Measurements from ENCODE around the gene ZNF611.
"Not testable (repeated sequence)": the region's sequence is repeated elsewhere in the genome, so short reads cannot be mapped to it uniquely, and the experiment has no call there.

Gene ZNF611

DNA sequence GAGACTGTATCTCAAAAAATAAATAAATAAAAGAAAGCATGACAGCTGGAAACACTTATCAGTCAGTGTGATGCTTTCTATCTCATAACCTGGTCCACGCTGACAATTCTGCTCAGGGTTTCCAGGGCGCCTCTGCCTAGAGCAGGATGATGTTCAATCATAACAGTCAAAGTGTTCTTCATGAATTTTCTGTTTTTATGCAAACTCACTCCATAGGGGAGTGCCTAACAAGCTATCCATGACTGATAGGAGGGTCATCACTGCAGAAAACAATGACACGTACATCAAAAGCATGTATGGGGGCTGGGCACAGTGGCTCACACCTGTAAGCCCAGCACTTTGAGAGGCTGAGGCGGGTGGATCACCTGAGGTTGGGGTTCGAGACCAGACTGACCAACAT is 55.2 kb downstream of the ZNF611 start:
- Histone ChIP-seq H3K79me2 (ENCODE audit: control insufficient read depth, insufficient read depth, low read length, unreplicated experiment) (peaks cover 48% of the 10 kb centered on the region), H3K4me1 (ENCODE audit: control insufficient read depth, insufficient read depth, low read length, unreplicated experiment) (no peaks in the 10 kb centered on the region), H3K36me3 (ENCODE audit: insufficient read depth, low read length) (no peaks in the 10 kb centered on the region), H2AFZ (ENCODE audit: low read length, unreplicated experiment) (no peak overlapping the region), H3K27me3 (ENCODE audit: insufficient read depth, low read length) (no peaks in the 10 kb centered on the region), H3K27ac (ENCODE audit: low read depth, low read length) (no peak overlapping the region), H3K4me3 (ENCODE audit: low read depth, low read length) (no peak overlapping the region)

DNA sequence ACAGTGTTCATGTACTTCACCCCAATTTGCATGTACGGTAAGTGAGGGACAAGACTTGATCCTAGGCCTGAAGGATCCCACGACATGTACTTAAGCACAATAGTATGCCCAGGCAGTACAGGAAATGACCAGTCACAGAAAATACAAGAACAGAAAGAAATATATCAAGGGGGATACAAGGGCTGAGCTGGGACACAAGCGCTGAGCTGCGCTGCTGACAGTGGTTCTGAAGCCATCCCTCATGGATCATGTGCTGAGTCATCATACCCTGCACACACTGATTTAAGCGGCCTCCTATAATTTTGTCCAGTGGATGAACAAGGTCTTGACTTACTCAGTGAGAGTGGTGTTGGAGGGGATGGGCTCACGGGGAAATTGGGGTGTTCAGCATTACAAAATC is 59.6 kb downstream of the ZNF611 start:
- H3K79me2 ChIP-seq (ENCODE audit: control insufficient read depth, insufficient read depth, low read length, unreplicated experiment): peaks cover 53% of the 10 kb centered on the region
- H3K36me3 ChIP-seq (ENCODE audit: insufficient read depth, low read length); H2AFZ ChIP-seq (ENCODE audit: low read length, unreplicated experiment); H3K4me3 ChIP-seq (ENCODE audit: low read depth, low read length); H3K27me3 ChIP-seq (ENCODE audit: insufficient read depth, low read length); H3K4me1 ChIP-seq (ENCODE audit: control insufficient read depth, insufficient read depth, low read length, unreplicated experiment); H3K27ac ChIP-seq (ENCODE audit: low read depth, low read length): not testable (repeated sequence)

DNA sequence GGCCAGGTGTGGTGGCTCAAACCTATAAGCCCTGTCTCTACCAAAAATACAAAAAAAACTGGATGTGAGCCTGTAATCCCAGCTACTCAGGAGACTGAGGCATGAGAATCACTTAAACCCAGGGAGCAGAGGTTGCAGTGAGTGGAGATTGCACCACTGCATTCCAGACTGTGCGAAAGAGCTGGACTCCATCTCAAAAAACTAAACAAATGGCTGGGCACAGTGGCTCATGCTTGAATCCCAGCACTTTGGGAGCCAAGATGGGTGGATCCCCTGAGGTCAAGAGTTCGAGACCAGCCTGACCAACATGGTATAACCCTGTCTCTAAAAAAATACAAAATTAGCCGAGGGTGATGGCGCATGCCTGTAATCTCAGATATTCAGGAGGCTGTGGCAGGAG is 61.8 kb downstream of the ZNF611 start:
- no peak overlapping the region for H2AFZ ChIP-seq (ENCODE audit: low read length, unreplicated experiment)
- H3K27ac ChIP-seq (ENCODE audit: low read depth, low read length): no peak overlapping the region
- no peak overlapping the region for H3K4me3 ChIP-seq (ENCODE audit: low read depth, low read length)
- no peaks in the 10 kb centered on the region for H3K27me3 ChIP-seq (ENCODE audit: insufficient read depth, low read length)
- no peaks in the 10 kb centered on the region for H3K4me1 ChIP-seq (ENCODE audit: control insufficient read depth, insufficient read depth, low read length, unreplicated experiment)
- peaks cover 41% of the 10 kb centered on the region for H3K79me2 ChIP-seq (ENCODE audit: control insufficient read depth, insufficient read depth, low read length, unreplicated experiment)
- H3K36me3 ChIP-seq (ENCODE audit: insufficient read depth, low read length): no peaks in the 10 kb centered on the region; the same call in none of the 2 replicates

DNA sequence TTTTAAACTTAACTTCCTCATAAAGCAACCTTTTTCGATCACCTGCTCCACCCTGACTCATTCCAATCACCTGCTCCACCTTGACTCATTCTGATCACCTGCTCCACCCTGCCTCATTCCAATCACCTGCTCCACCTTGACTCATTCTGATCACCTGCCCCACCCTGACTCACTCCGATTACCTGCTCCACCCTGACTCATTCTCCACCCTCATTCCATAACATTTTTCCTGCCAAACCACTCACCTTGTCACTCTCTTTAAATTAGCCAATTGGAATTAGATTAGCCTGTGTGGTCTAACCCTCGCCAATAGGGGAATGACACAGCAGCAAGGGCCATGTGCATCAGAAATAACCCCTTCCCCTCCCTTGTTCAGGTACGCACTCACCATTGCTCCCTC is 64.8 kb downstream of the ZNF611 start:
- no peak overlapping the region for H3K4me3 ChIP-seq (ENCODE audit: low read depth, low read length)

DNA sequence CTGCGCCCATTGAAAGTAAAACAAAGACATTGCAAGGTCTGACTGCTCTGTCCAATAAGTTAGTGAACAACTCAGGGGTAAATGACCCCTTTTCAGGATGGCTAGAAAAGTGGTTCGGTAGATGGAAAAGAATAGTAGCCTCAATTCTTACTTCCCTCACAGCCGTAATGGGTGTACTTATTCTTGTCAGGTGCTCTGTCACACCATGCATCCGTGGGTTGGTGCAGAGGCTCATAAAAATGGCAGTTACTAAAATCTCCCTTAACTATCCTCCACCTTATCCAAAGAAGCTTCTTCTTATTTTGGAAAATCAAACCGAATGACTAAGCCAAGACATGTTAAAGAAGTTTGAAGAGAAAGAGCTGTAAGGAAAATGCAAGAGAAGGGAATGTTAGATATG is 65.3 kb downstream of the ZNF611 start:
- H3K4me1 ChIP-seq (ENCODE audit: control insufficient read depth, insufficient read depth, low read length, unreplicated experiment): no peaks in the 10 kb centered on the region
- peaks cover 30% of the 10 kb centered on the region for H3K79me2 ChIP-seq (ENCODE audit: control insufficient read depth, insufficient read depth, low read length, unreplicated experiment)
- no peak overlapping the region for H3K4me3 ChIP-seq (ENCODE audit: low read depth, low read length)
- H2AFZ ChIP-seq (ENCODE audit: low read length, unreplicated experiment): no peak overlapping the region
- peaks cover 3% of the 10 kb centered on the region for H3K36me3 ChIP-seq (ENCODE audit: insufficient read depth, low read length)
- H3K27me3 ChIP-seq (ENCODE audit: insufficient read depth, low read length): no peaks in the 10 kb centered on the region
- no peak overlapping the region for H3K27ac ChIP-seq (ENCODE audit: low read depth, low read length)

More for the DNA sequence above, 64.8 kb downstream of the ZNF611 start:
- Histone ChIP-seq H3K27ac (ENCODE audit: low read depth, low read length) (no peak overlapping the region), H3K36me3 (ENCODE audit: insufficient read depth, low read length) (no peaks in the 10 kb centered on the region; the same call in none of the 2 replicates), H3K79me2 (ENCODE audit: control insufficient read depth, insufficient read depth, low read length, unreplicated experiment) (peaks cover 34% of the 10 kb centered on the region), H2AFZ (ENCODE audit: low read length, unreplicated experiment) (no peak overlapping the region), H3K27me3 (ENCODE audit: insufficient read depth, low read length) (no peaks in the 10 kb centered on the region), H3K4me1 (ENCODE audit: control insufficient read depth, insufficient read depth, low read length, unreplicated experiment) (no peaks in the 10 kb centered on the region)

DNA sequence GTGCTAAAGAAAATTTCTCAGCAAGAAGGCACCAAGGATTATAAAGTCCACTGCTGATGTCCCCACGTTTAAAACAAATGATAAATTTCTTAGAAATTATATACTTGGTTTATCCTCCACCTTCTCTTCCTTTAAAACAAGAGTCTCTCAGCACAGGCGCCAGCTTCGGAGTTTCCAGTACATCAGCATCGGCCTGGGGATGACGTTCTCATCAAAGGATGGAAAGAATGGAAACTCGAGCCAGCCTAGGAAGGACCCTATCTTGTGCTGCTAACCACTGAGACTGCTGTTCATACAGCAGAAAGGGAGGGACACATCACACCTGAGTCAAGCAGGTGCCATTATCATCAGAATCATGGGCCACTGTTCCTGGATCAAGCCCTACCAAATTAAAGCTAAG is 66.9 kb downstream of the ZNF611 start:
- no peak overlapping the region for H3K27ac ChIP-seq (ENCODE audit: low read depth, low read length)
- no peaks in the 10 kb centered on the region for H3K4me1 ChIP-seq (ENCODE audit: control insufficient read depth, insufficient read depth, low read length, unreplicated experiment)
- peaks cover 3% of the 10 kb centered on the region; the same call in 1 of the 2 replicates for H3K36me3 ChIP-seq (ENCODE audit: insufficient read depth, low read length)
- no peak overlapping the region for H3K4me3 ChIP-seq (ENCODE audit: low read depth, low read length)
- peaks cover 16% of the 10 kb centered on the region for H3K79me2 ChIP-seq (ENCODE audit: control insufficient read depth, insufficient read depth, low read length, unreplicated experiment)
- H3K27me3 ChIP-seq (ENCODE audit: insufficient read depth, low read length): no peaks in the 10 kb centered on the region
- no peak overlapping the region for H2AFZ ChIP-seq (ENCODE audit: low read length, unreplicated experiment)

DNA sequence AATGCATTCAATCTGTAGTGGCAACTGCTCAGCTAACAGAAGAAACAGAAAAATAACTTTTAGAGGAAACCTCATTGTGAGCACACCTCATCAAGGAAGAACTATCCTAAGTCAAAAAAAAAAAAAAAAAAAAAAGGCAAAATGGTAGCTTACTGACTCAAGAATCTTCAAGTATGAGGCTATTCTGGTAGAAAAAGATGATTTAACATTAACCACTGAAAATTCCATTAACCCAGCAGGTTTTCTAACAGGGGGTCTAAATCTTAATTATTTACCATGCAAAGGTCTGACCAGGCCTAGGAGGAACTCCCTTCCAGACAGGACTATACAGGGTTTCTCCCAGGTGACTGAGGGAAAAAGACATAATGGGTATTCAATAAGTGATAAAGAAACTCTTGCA is 68.3 kb downstream of the ZNF611 start:
- H3K79me2 ChIP-seq (ENCODE audit: control insufficient read depth, insufficient read depth, low read length, unreplicated experiment): peaks cover 10% of the 10 kb centered on the region
- no peak overlapping the region for H3K27ac ChIP-seq (ENCODE audit: low read depth, low read length)
- peaks cover 6% of the 10 kb centered on the region; the same call in 1 of the 2 replicates for H3K36me3 ChIP-seq (ENCODE audit: insufficient read depth, low read length)
- no peaks in the 10 kb centered on the region for H3K4me1 ChIP-seq (ENCODE audit: control insufficient read depth, insufficient read depth, low read length, unreplicated experiment)
- no peaks in the 10 kb centered on the region for H3K27me3 ChIP-seq (ENCODE audit: insufficient read depth, low read length)
- H2AFZ ChIP-seq (ENCODE audit: low read length, unreplicated experiment): no peak overlapping the region
- no peak overlapping the region for H3K4me3 ChIP-seq (ENCODE audit: low read depth, low read length)

DNA sequence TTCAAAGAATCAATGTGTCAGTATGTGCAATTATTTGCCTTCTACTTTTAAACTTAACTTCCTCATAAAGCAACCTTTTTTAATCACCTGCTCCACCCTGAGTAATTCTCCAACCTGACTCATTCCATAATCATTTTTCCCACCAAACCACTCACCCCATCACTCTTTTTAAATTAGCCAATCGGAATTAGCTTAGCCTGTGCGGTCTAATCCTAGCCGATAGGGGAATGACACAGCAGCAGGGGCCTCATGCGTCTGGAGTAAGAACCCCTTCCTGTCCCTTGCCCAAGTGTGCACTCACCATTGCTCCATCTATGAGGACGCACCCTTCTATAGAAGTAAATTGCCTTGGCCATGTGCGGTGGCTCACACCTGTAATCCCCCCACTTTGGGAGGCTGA is 69.3 kb downstream of the ZNF611 start:
- H2AFZ ChIP-seq (ENCODE audit: low read length, unreplicated experiment): no peak overlapping the region
- peaks cover 4% of the 10 kb centered on the region for H3K4me1 ChIP-seq (ENCODE audit: control insufficient read depth, insufficient read depth, low read length, unreplicated experiment)
- H3K27ac ChIP-seq (ENCODE audit: low read depth, low read length): no peak overlapping the region
- no peaks in the 10 kb centered on the region for H3K27me3 ChIP-seq (ENCODE audit: insufficient read depth, low read length)
- no peak overlapping the region for H3K4me3 ChIP-seq (ENCODE audit: low read depth, low read length)
- peaks cover 7% of the 10 kb centered on the region for H3K79me2 ChIP-seq (ENCODE audit: control insufficient read depth, insufficient read depth, low read length, unreplicated experiment)
- H3K36me3 ChIP-seq (ENCODE audit: insufficient read depth, low read length): peaks cover 6% of the 10 kb centered on the region; the same call in 1 of the 2 replicates

DNA sequence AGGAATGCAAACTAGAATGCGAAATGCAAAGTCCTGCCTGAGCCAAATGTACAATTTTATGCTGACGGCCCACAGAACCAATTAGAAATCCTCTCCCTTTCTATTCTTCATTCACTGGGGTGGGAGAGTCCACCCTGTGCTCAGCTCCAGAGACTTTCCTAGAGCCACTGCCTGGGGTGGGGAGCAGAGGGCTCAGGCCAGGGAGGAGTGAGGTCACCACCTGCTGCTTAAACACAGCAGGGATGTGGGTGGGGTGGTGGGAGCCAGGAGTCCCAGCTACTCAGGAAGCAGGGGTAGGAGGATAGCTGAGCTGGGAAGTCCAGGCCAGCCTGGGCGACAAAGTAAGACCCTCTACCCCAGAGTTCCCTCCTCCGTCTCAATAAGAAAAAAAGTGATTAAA is 69.8 kb downstream of the ZNF611 start:
- H2AFZ ChIP-seq (ENCODE audit: low read length, unreplicated experiment): no peak overlapping the region
- H3K27me3 ChIP-seq (ENCODE audit: insufficient read depth, low read length): no peaks in the 10 kb centered on the region
- peaks cover 4% of the 10 kb centered on the region for H3K4me1 ChIP-seq (ENCODE audit: control insufficient read depth, insufficient read depth, low read length, unreplicated experiment)
- H3K36me3 ChIP-seq (ENCODE audit: insufficient read depth, low read length): peaks cover 6% of the 10 kb centered on the region; the same call in 1 of the 2 replicates
- H3K27ac ChIP-seq (ENCODE audit: low read depth, low read length): no peak overlapping the region
- no peak overlapping the region for H3K4me3 ChIP-seq (ENCODE audit: low read depth, low read length)
- H3K79me2 ChIP-seq (ENCODE audit: control insufficient read depth, insufficient read depth, low read length, unreplicated experiment): peaks cover 7% of the 10 kb centered on the region

DNA sequence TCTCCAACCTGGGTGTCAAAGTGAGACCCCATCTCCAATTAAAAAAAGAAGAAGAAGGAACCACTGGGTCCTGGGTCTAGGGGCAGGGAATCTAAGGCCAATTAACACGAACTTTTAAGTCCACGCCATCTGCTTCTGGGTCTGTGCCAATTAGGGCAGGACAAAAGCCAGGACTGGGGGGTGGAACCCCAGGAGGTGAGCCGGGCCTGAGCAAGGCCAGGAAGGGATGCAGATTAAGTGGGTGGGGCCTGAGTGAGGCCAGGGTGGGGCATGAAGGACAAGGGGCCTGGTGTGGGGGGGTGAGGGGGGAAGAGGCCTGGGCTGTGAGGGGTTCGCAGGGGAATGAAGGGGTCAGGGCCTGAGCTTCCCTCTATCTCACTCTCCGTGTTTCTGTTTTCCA is 70.4 kb downstream of the ZNF611 start:
- H3K4me3 ChIP-seq (ENCODE audit: low read depth, low read length): no peak overlapping the region
- H2AFZ ChIP-seq (ENCODE audit: low read length, unreplicated experiment): no peak overlapping the region
- peaks cover 4% of the 10 kb centered on the region for H3K4me1 ChIP-seq (ENCODE audit: control insufficient read depth, insufficient read depth, low read length, unreplicated experiment)
- H3K27me3 ChIP-seq (ENCODE audit: insufficient read depth, low read length): no peaks in the 10 kb centered on the region
- H3K27ac ChIP-seq (ENCODE audit: low read depth, low read length): no peak overlapping the region
- peaks cover 7% of the 10 kb centered on the region for H3K79me2 ChIP-seq (ENCODE audit: control insufficient read depth, insufficient read depth, low read length, unreplicated experiment)
- H3K36me3 ChIP-seq (ENCODE audit: insufficient read depth, low read length): peaks cover 6% of the 10 kb centered on the region; the same call in 1 of the 2 replicates

DNA sequence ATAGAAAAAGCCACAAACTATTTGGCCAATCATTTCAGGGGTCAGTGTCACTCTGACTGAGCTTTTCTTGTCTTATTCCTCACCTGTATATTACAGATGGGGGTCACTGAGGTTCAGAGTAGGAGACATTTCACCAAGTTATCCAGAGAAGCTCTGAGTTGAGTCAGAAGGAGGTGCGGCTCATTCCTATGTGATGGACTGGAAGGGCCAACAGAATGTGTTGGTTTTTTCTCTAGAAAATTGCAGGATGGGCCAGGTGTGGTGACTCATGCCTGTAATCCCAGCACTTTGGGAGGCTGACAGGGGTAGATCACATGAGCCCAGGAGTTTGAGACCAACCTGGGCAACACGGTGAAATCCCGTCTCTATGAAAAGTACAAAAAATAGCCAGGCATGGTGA is 72.2 kb downstream of the ZNF611 start:
- no peaks in the 10 kb centered on the region for H3K27me3 ChIP-seq (ENCODE audit: insufficient read depth, low read length)
- H3K36me3 ChIP-seq (ENCODE audit: insufficient read depth, low read length): peaks cover 14% of the 10 kb centered on the region
- H3K4me1 ChIP-seq (ENCODE audit: control insufficient read depth, insufficient read depth, low read length, unreplicated experiment): peaks cover 4% of the 10 kb centered on the region
- H3K79me2 ChIP-seq (ENCODE audit: control insufficient read depth, insufficient read depth, low read length, unreplicated experiment): peaks cover 7% of the 10 kb centered on the region
- no peak overlapping the region for H2AFZ ChIP-seq (ENCODE audit: low read length, unreplicated experiment)
- H3K27ac ChIP-seq (ENCODE audit: low read depth, low read length): no peak overlapping the region
- no peak overlapping the region for H3K4me3 ChIP-seq (ENCODE audit: low read depth, low read length)
